Measurements from ENCODE around the gene TCP11. TPM values are rescaled to one million over a fixed set of nuclear protein-coding genes. Genes with fewer than 3 reads are reported as not detected.

Gene TCP11
- total and polyA plus RNA-seq, 4 donors: 0.05 to 0.19 TPM; not detected in 2

DNA sequence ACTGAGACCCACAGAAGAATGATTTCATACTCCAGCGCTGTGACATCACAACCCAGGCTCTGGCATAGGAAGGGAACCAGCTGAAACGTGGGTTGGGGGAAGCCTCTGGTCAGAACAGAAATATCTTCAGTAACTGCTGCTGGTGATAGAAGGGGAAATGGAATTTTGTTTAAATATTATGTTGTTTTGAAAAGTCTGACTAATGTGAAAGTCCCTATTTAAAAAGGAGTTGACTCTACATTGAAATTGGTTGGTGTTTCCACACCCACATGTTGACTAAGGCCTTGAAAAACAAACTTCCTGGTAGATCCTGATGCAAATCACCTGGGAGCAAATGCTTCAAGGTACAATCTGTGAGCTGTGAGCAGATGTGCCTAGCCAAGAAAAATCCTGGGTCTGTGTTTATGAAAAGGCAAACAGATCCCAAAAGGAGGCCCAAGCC, 24.5 kb upstream of the TCP11 start (continued):
- TF ChIP-seq TAF1 (conservative IDR thresholded peaks at IDR 0.05): no peak

GRCh38 chr6:35164868-35165267, 23.7 kb upstream of the TCP11 start:
- no peak for DNase-seq (ENCODE audit: low spot score)
- no peaks in the 10 kb centered on the region for H3K27me3 ChIP-seq (ENCODE audit: control insufficient read depth in 4 of 4, insufficient read depth in 4 of 4, low read length in 3 of 4)
- WGBS: 94% methylated on average over 4 of the region's 4 CpGs
- no peaks in the 10 kb centered on the region for H3K9me3 ChIP-seq (ENCODE audit: control insufficient read depth in 4 of 4, low read length in 3 of 4)
- H3K4me1 ChIP-seq (ENCODE audit: control insufficient read depth in 4 of 4, insufficient read depth in 4 of 4, low read length in 3 of 4): peaks cover 8 to 57% (median 36%) of the 10 kb centered on the region in 4 donors
- H3K27ac ChIP-seq (ENCODE audit: low read depth in 1 of 2, low read length in 2 of 2): peak overlapping the region; percentile 91 to 92
- no peaks in the 10 kb centered on the region for H3K36me3 ChIP-seq (ENCODE audit: control insufficient read depth in 4 of 4, insufficient read depth in 3 of 4, low read depth in 1 of 4, low read length in 3 of 4)
- H3K4me3 ChIP-seq (ENCODE audit: low read depth in 1 of 3, low read length in 3 of 3): no peak overlapping the region
- TF ChIP-seq JUND (IDR thresholded peaks at IDR 0.05) (no peak), HNF4G (IDR thresholded peaks at IDR 0.05) (no peak), NR2F2 (IDR thresholded peaks at IDR 0.05) (no peak), ATF3 (IDR thresholded peaks at IDR 0.05) (no peak), RAD21 (IDR thresholded peaks at IDR 0.05) (no peak), EGR1 (IDR thresholded peaks at IDR 0.05; ENCODE audit: low read depth in 2 of 2) (no peak), HNF4A (conservative IDR thresholded peaks at IDR 0.05) (no peak), YY1 (IDR thresholded peaks at IDR 0.05) (no peak)
- TF ChIP-seq, protein P1, sequence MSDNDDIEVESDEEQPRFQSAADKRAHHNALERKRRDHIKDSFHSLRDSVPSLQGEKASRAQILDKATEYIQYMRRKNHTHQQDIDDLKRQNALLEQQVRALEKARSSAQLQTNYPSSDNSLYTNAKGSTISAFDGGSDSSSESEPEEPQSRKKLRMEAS (IDR thresholded peaks at IDR 0.05): no peak
- no peak overlapping the region for H3K9ac ChIP-seq (ENCODE audit: low read depth in 1 of 2, low read length in 2 of 2)

DNA sequence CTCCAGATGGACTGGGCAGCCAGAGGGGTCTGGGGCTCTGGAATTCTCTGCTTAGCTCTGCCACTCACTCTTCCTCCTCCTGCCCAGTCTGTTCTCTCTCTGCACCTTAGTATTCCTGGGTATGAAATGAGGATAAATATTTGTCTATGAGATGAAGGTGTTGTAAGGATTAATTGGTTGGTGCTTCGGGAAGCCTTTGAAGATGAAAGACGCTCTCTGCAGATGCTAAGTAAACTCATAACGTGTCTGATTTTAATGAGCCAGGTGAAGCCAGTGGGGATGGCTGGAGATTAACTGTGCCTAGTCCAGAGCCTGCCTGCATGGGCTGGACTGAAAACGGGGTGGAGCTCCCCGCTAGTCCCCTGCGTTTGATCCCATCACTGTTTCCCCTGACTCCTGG, 23.1 kb upstream of the TCP11 start:
- H3K9ac ChIP-seq (ENCODE audit: low read depth in 1 of 2, low read length in 2 of 2): no peak overlapping the region
- H3K9me3 ChIP-seq (ENCODE audit: control insufficient read depth in 4 of 4, low read length in 3 of 4): no peaks in the 10 kb centered on the region
- TF ChIP-seq ZBTB33 (IDR thresholded peaks at IDR 0.05) (no peak), YY1 (IDR thresholded peaks at IDR 0.05) (no peak), EGR1 (IDR thresholded peaks at IDR 0.05; ENCODE audit: low read depth in 2 of 2) (no peak), JUND (IDR thresholded peaks at IDR 0.05) (no peak), CTCF (IDR thresholded peaks at IDR 0.05; ENCODE audit: low read depth, low read length, missing input control) (no peak), HNF4G (IDR thresholded peaks at IDR 0.05) (no peak), HNF4A (conservative IDR thresholded peaks at IDR 0.05) (no peak), TAF1 (conservative IDR thresholded peaks at IDR 0.05) (no peak), GABPA (IDR thresholded peaks at IDR 0.05 in 1 of 2, conservative IDR thresholded peaks at IDR 0.05 in 1 of 2) (no peak), FOXA1 (IDR thresholded peaks at IDR 0.05) (no peak), RXRA (IDR thresholded peaks at IDR 0.05) (no peak)
- TF ChIP-seq, protein P2, sequence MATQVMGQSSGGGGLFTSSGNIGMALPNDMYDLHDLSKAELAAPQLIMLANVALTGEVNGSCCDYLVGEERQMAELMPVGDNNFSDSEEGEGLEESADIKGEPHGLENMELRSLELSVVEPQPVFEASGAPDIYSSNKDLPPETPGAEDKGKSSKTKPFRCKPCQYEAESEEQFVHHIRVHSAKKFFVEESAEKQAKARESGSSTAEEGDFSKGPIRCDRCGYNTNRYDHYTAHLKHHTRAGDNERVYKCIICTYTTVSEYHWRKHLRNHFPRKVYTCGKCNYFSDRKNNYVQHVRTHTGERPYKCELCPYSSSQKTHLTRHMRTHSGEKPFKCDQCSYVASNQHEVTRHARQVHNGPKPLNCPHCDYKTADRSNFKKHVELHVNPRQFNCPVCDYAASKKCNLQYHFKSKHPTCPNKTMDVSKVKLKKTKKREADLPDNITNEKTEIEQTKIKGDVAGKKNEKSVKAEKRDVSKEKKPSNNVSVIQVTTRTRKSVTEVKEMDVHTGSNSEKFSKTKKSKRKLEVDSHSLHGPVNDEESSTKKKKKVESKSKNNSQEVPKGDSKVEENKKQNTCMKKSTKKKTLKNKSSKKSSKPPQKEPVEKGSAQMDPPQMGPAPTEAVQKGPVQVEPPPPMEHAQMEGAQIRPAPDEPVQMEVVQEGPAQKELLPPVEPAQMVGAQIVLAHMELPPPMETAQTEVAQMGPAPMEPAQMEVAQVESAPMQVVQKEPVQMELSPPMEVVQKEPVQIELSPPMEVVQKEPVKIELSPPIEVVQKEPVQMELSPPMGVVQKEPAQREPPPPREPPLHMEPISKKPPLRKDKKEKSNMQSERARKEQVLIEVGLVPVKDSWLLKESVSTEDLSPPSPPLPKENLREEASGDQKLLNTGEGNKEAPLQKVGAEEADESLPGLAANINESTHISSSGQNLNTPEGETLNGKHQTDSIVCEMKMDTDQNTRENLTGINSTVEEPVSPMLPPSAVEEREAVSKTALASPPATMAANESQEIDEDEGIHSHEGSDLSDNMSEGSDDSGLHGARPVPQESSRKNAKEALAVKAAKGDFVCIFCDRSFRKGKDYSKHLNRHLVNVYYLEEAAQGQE (IDR thresholded peaks at IDR 0.05): no peak
- TF ChIP-seq, protein P1 (IDR thresholded peaks at IDR 0.05): no peak
- WGBS: 76% methylated on average over 6 of the region's 6 CpGs
- H3K4me3 ChIP-seq (ENCODE audit: low read depth in 1 of 3, low read length in 3 of 3): no peak overlapping the region
- H3K4me1 ChIP-seq (ENCODE audit: control insufficient read depth in 4 of 4, insufficient read depth in 4 of 4, low read length in 3 of 4): peaks cover 8 to 57% (median 36%) of the 10 kb centered on the region in 4 donors
- H3K27me3 ChIP-seq (ENCODE audit: control insufficient read depth in 4 of 4, insufficient read depth in 4 of 4, low read length in 3 of 4): no peaks in the 10 kb centered on the region
- H3K36me3 ChIP-seq (ENCODE audit: control insufficient read depth in 4 of 4, insufficient read depth in 3 of 4, low read depth in 1 of 4, low read length in 3 of 4): no peaks in the 10 kb centered on the region
- H3K27ac ChIP-seq (ENCODE audit: low read depth in 1 of 2, low read length in 2 of 2): peak overlapping the region; percentile 91 to 92
- DNase-seq (ENCODE audit: low spot score): no peak
